HCT116 (cell line): Measurements from ENCODE around the gene TRAIP. TPM values are rescaled to one million over a fixed set of nuclear protein-coding genes. Genes with fewer than 3 reads are reported as not detected.
"Not testable (repeated sequence)": the region's sequence is repeated elsewhere in the genome, so short reads cannot be mapped to it uniquely, and the experiment has no call there.

Experiments
- ATAC-seq: fragments of 200-7000 bp; cut with Tn5 transposase; 2 replicates; pipeline ENCODE4 v1.9.1; 2020; ENCODE audit warnings: mild to moderate bottlenecking, moderate library complexity
- BruUV-seq: library from RNA; stranded (reverse); fragments of 400-500 nt; replicated peaks from 2 replicates; lab custom pipeline; 2021; lab: Mats Ljungman, UMichigan
- CTCF ChIA-PET: fragments of 300-600 bp; sonication (Branson Sonifier 250); formaldehyde crosslinking; loops from one replicate; lab custom pipeline; 2021; ENCODE audit warnings: antibody characterized with exemption; lab: Charles Lee
- POLR2A ChIA-PET: fragments of 300-600, 350-600 bp; sonication (Branson Sonifier 250); formaldehyde crosslinking; loops from one replicate; lab custom pipeline; 2021; ENCODE audit warnings: antibody characterized with exemption; lab: Charles Lee
- RAD21 ChIA-PET, 2 experiments: fragments of 300-600 bp; sonication (Branson Sonifier 250); formaldehyde crosslinking; loops; one replicate each; lab custom pipeline; 2023; ENCODE audit warnings: low total read pairs in 2 of 2; ENCODE audit not compliant: uncharacterized antibody in 2 of 2, unreplicated experiment in 2 of 2, low non-redundant PET in 1 of 2; lab: Charles Lee
- DNase-seq: peaks from one replicate; pipeline ENCODE4 v3.0.0-alpha.2; 2010; ENCODE audit warnings: low read depth, low spot score
- H2AFZ ChIP-seq: fragments of 200-600 bp; shearing (Covaris generic), sonication (generic); 2 replicates; pipeline ENCODE4 v1.6.1; 2017; ENCODE audit warnings: low read depth, mixed run types, mixed read lengths, antibody characterized with exemption, low read length; ENCODE audit not compliant: poor library complexity, severe bottlenecking
- H3K27ac ChIP-seq: 2 replicates; pipeline ENCODE4 v1.5.1; 2012; ENCODE audit warnings: low read depth, low read length
- H3K27me3 ChIP-seq: fragments of 200-600 bp; sonication (generic); 2 replicates; pipeline ENCODE4 v1.6.1; 2016; ENCODE audit warnings: mixed run types, low read length, mixed read lengths; ENCODE audit not compliant: insufficient read depth
- H3K36me3 ChIP-seq, 2 experiments: fragments of 200-500 bp in 1 of 2; fragments of 200-600 bp in 1 of 2; sonication (Bioruptor generic) in 1 of 2; sonication (generic) in 1 of 2; 2 replicates each; pipeline versions ENCODE4 v1.5.1 to v1.6.1; 2014 to 2016; ENCODE audit warnings: low read length in 2 of 2, inconsistent platforms in 1 of 2, mixed read lengths in 1 of 2, mixed run types in 1 of 2; ENCODE audit not compliant: insufficient read depth in 2 of 2, control insufficient read depth in 1 of 2
- H3K4me1 ChIP-seq, 2 experiments: fragments of 200-600 bp in 1 of 2; sonication (generic) in 1 of 2; 2 replicates each; pipeline versions ENCODE4 v1.5.1 to v1.6.1; 2012 to 2017; ENCODE audit warnings: low read length in 2 of 2, inconsistent platforms in 1 of 2, mild to moderate bottlenecking in 1 of 2, mixed read lengths in 1 of 2, mixed run types in 1 of 2, moderate library complexity in 1 of 2; ENCODE audit not compliant: insufficient read depth in 2 of 2, control insufficient read depth in 1 of 2
- H3K4me2 ChIP-seq: fragments of 200-600 bp; sonication (generic); 2 replicates; pipeline ENCODE4 v1.6.1; 2017; ENCODE audit warnings: mixed run types, low read length, mixed read lengths
- H3K4me3 ChIP-seq, 2 experiments: fragments of 200-600 bp in 1 of 2; sonication (generic) in 1 of 2; replicated peaks in 1 of 2; 2 replicates each; pipeline ENCODE4 v1.5.1; 2011 to 2016; ENCODE audit warnings: low read length in 2 of 2, control low read depth in 1 of 2, low read depth in 1 of 2, mild to moderate bottlenecking in 1 of 2, mixed read lengths in 1 of 2, mixed run types in 1 of 2
- H3K79me2 ChIP-seq: fragments of 200-600 bp; sonication (generic); 2 replicates; pipeline ENCODE4 v1.6.1; 2017; ENCODE audit warnings: mild to moderate bottlenecking, mixed run types, low read length, moderate library complexity, mixed read lengths; ENCODE audit not compliant: insufficient read depth
- H3K9ac ChIP-seq: fragments of 200-600 bp; sonication (generic); 2 replicates; pipeline ENCODE4 v1.6.1; 2016; ENCODE audit warnings: low read length, mixed read lengths
- H3K9me2 ChIP-seq: fragments of 200-600 bp; sonication (generic), shearing (Covaris generic); 2 replicates; pipeline ENCODE4 v1.6.1; 2017; ENCODE audit warnings: mixed run types, mild to moderate bottlenecking, moderate library complexity; ENCODE audit not compliant: insufficient read depth
- H3K9me3 ChIP-seq, 2 experiments: fragments of 200-500 bp in 1 of 2; fragments of 200-600 bp in 1 of 2; sonication (Bioruptor generic) in 1 of 2; sonication (generic) in 1 of 2; 2 replicates each; pipeline ENCODE4 v1.6.1; 2014 to 2017; ENCODE audit warnings: low read length in 2 of 2, mixed read lengths in 2 of 2, inconsistent platforms in 1 of 2, low read depth in 1 of 2, mild to moderate bottlenecking in 1 of 2, mixed run types in 1 of 2, moderate library complexity in 1 of 2; ENCODE audit not compliant: control insufficient read depth in 1 of 2, insufficient read depth in 1 of 2
- H4K20me1 ChIP-seq: fragments of 200-600 bp; sonication (generic), shearing (Covaris generic); 2 replicates; pipeline ENCODE4 v1.6.1; 2017; ENCODE audit warnings: mixed run types, mild to moderate bottlenecking, moderate library complexity; ENCODE audit not compliant: insufficient read depth
- ZFX ChIP-seq: fragments of 450-650 bp; IDR thresholded peaks from 2 replicates; pipeline ENCODE4 v1.6.1; 2017
- intact Hi-C: fragments of 100-400 bp; cut with micrococcal nuclease; formaldehyde crosslinking; loops from 2 replicates; pipeline ENCODE4 v1.10.0; 2022
- total RNA-seq: library from RNA; stranded (reverse); gene quantifications from one replicate; pipeline ENCODE4 v1.2.1, GENCODE V29; 2021; ENCODE audit not compliant: unreplicated experiment

Gene TRAIP
- total RNA-seq, 1 experiment from 2014 or later = 25.5 TPM

DNA sequence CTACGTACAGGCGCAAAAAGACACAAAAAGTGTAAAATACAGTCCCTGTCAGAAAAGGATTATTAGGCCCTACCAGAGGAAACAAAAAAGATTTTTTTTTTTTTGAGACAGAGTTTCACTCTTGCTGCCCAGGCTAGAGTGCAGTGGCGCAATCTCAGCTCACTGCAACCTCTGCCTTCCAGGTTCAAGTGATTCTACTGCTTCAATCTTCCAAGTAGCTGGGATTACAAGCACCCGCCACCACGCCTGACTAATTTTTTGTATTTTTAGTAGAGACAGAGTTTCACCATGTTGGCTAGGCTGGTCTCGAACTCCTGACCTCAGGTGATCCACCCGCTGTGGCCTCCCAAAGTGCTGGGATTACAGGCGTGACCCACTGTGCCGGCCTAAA lies 75.4 kb downstream of the TRAIP start:
- DNase-seq, H3K36me3 ChIP-seq, H3K4me1 ChIP-seq, H3K9ac ChIP-seq, H3K9me3 ChIP-seq, ATAC-seq, POLR2A ChIA-PET, H3K4me3 ChIP-seq, BruUV-seq, H3K4me2 ChIP-seq, H4K20me1 ChIP-seq, CTCF ChIA-PET, H3K27me3 ChIP-seq, RAD21 ChIA-PET, H3K9me2 ChIP-seq, intact Hi-C loops, H2AFZ ChIP-seq, H3K27ac ChIP-seq: not testable (repeated sequence)
- H3K79me2 ChIP-seq = peaks cover 87% of the 10 kb centered on the region

DNA sequence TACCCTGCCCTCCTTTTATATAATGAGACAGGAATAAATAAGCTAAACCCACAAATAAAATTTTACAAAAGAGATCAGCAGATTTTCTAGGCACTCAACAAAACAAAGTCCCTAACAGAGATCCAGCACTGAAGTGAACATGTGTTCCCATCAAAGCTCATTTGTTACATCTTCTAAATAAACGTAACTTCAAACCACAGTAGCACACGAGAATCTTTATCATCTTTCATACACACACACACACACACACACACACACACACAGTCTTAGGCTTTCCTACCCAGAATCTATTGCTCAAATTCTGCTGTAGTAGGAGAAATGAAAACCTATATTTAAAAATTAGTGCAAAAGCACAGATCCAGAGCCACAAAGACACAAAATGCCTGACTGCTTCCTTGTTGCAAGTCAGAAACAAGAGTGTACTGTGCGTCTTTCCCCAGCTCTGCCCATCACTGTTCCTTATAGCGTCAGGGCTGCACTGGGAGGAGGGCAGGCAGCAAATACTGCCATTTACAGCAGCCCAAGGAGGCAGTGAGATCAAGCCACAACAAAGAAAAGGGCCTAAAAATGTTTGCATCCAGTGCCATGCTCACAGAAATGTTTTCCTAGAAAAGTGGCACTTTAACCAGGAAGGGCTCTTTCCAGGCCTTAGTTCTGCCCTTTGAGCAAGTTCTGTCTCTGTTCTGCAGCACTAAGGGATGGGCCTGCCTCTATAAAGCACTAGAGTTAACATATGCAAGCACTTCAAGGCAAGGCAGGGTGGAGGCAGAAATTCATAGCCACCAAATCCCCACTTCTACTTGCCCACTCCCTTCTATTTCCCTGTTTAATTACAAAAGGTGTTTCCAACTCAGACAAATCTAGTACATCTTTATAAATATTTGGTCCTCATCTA lies 76.0 kb downstream of the TRAIP start:
- no peak for DNase-seq
- ChIA-PET RAD21 (no interaction called here), POLR2A (no interaction called here), CTCF (no interaction called here)
- H3K36me3 ChIP-seq = peaks cover 3 to 10% of the 10 kb centered on the region in 2 experiments; a peak in 3 of 4 replicates
- no peaks in the 10 kb centered on the region for H3K9me2 ChIP-seq
- H3K79me2 ChIP-seq = peaks cover 85% of the 10 kb centered on the region
- H2AFZ ChIP-seq = no peak overlapping the region
- ATAC-seq = no peak
- no peak overlapping the region for H3K4me2 ChIP-seq
- no peaks in the 10 kb centered on the region for H3K9me3 ChIP-seq
- no peaks in the 10 kb centered on the region for H4K20me1 ChIP-seq
- H3K27ac ChIP-seq = no peak overlapping the region
- H3K4me1 ChIP-seq = peaks cover 2 to 5% of the 10 kb centered on the region in 2 experiments; a peak in 2 of 4 replicates
- no TSS peak for BruUV-seq
- no peak overlapping the region for H3K9ac ChIP-seq
- no peak for TF ChIP-seq ZFX
- TF ChIP-seq, all 23 proteins: peak for 0
- intact Hi-C loops = no loop called here
- H3K4me3 ChIP-seq = no peak overlapping the region
- H3K27me3 ChIP-seq = no peaks in the 10 kb centered on the region
